Esophagus squamous epithelium (tissue), 4 donors: Measurements from ENCODE around the gene ZNF230.

Source experiments
- POLR2A ChIP-seq, 4 donors: fragments of 450-650 bp; IDR thresholded peaks; one replicate each; pipeline ENCODE4 v1.6.1; 2017; ENCODE audit warnings: antibody characterized with exemption in 4 of 4, mild to moderate bottlenecking in 4 of 4, moderate library complexity in 3 of 4
- TF ChIP-seq, protein P1 (sequence below), 6 experiments: fragments of 450-650 bp in 4 of 6; fragments of 200-600 bp in 2 of 6; sonication (generic) in 2 of 6; IDR thresholded peaks; one replicate each; pipeline ENCODE4 v1.5.1; 2016 to 2019; ENCODE audit warnings: antibody characterized with exemption in 6 of 6, mild to moderate bottlenecking in 4 of 6, moderate library complexity in 4 of 6

DNA sequence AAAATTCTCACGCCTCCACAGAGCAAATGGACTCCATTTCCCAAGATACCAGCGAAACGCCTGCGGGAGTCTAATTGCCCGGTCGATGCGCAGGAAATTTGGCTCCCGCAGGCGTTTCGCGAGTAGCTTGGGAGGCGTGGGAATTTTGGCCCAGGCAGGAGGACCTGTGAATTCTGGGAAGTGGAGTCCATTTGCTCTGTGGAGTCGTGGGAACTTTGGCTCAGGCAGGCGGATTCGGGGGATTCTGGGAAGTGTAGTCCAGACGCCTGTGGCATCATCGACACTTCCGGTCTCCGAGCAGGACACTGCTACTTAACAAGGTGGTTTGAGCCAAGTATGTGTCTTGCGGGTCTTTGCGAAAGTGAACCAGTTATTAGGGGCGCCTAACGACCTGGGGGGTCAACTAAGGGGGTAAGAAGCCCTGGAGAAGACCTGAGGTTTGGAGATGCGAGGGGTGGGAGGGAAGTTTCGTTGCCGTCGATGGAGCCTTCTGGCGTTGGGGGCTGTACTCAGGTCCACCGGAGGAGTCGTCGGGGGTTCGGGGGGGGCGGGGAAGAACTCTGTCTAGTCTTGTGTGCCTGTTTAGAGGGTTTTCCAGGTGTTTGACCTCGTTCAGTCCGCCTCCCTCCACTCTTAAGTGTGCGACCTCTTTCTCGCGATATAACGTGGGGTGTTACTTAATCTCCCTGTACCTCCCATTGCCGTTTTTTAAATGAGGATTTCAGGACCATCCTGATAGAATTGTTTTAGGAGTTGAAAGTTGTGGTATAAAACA, 18.7 kb upstream of the ZNF230 start, which contains the start of gene ZNF155:
- TF ChIP-seq, protein P1, sequence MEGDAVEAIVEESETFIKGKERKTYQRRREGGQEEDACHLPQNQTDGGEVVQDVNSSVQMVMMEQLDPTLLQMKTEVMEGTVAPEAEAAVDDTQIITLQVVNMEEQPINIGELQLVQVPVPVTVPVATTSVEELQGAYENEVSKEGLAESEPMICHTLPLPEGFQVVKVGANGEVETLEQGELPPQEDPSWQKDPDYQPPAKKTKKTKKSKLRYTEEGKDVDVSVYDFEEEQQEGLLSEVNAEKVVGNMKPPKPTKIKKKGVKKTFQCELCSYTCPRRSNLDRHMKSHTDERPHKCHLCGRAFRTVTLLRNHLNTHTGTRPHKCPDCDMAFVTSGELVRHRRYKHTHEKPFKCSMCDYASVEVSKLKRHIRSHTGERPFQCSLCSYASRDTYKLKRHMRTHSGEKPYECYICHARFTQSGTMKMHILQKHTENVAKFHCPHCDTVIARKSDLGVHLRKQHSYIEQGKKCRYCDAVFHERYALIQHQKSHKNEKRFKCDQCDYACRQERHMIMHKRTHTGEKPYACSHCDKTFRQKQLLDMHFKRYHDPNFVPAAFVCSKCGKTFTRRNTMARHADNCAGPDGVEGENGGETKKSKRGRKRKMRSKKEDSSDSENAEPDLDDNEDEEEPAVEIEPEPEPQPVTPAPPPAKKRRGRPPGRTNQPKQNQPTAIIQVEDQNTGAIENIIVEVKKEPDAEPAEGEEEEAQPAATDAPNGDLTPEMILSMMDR (IDR thresholded peaks at IDR 0.05), result no peak
- TF ChIP-seq POLR2A (IDR thresholded peaks at IDR 0.05), result no peak
